CD4-positive, alpha-beta T cell treated with Interleukin-6 for 4 hours (primary cell): ENCODE data around the gene CTNNA2.

Experiments used
- DNase-seq: peaks from one replicate; pipeline ENCODE4 v3.0.0-alpha.2; 2020; ENCODE audit warnings: mixed read lengths

Gene CTNNA2

DNA sequence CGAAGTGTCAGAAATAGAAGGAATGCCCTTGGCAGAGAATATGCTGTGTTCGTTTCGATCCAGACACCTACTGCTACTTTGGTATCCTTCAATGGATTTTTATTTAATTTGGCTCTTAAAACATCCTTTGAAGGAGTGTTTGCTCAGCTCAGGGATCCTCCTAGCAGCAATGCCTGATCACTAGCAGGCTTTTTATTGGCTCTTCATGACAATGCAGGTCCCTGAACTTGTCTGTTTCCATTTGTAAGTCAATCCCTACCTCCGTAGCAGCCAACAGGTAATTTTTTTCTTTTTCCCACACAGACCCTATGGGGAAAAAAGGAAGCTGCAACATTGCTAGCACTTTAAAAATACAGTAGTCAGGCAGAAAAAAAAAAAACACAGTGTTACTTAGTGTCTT, 1157.9 kb downstream of the CTNNA2 start:
- DNase-seq: no peak

DNA sequence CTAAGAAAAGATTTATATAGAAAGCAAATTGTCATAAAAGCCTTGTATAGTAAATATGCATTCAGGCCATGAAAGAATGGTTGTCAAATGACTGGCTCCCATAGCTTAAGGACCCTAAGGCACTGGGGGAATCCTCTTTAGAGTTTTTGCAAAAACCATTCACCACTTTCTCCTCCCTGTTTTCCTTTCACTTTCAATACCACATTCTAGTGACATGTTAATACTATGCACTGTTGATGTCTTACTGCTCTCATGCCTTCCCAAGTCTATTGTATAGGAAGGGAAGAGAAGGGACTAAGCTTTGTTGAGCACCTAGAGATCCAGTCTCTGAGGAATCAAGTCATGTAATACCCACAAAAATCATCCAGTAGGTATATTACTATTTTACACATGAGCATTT, 1174.7 kb downstream of the CTNNA2 start:
- DNase-seq: no peak

DNA sequence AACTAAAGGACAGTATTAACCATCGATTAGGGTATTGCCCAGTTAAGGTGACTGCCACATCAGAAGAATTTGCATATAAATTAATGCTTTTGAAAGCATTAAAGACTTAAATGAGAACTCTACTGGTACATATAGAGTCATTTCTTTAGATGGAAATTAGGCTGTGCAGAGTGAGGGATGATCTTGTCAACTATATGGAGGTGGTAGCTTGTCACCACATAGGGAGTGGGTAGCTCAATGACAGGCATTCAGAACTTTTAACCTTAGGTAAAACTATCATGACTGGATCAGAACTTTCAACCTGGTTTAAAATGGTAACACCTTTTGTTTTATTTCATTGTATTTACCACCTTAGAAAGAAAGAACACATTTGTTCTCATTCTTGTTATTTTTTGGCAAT, 1176.3 kb downstream of the CTNNA2 start:
- DNase-seq: no peak
